SJCRH30 (cell line): ENCODE measurements around the gene PROCR. TPM values are rescaled to one million over a fixed set of nuclear protein-coding genes. Genes with fewer than 3 reads are reported as not detected.

Experiments used
- DNase-seq, 2 experiments: peaks; one replicate each; pipeline ENCODE4 v3.0.0-alpha.2; 2015 to 2020
- H3K27ac ChIP-seq: fragments of 250-450 bp; sonication (Bioruptor Pico); 2 replicates; pipeline ENCODE4 v1.5.1; 2020; ENCODE audit warnings: mild to moderate bottlenecking, moderate library complexity
- H3K27me3 ChIP-seq: fragments of 250-450 bp; sonication (Bioruptor Pico); 2 replicates; pipeline ENCODE4 v1.5.1; 2020; ENCODE audit warnings: mild to moderate bottlenecking, moderate library complexity
- H3K36me3 ChIP-seq: fragments of 250-450 bp; sonication (Bioruptor Pico); 2 replicates; pipeline ENCODE4 v1.5.1; 2020; ENCODE audit warnings: mild to moderate bottlenecking, moderate library complexity
- H3K4me1 ChIP-seq: fragments of 250-450 bp; sonication (Bioruptor Pico); 2 replicates; pipeline ENCODE4 v1.5.1; 2020; ENCODE audit warnings: mild to moderate bottlenecking, moderate library complexity
- H3K4me3 ChIP-seq: fragments of 250-450 bp; sonication (Bioruptor Pico); 2 replicates; pipeline ENCODE4 v1.5.1; 2020; ENCODE audit warnings: mild to moderate bottlenecking, moderate library complexity
- H3K9me3 ChIP-seq: fragments of 250-450 bp; sonication (Bioruptor Pico); replicated peaks from 2 replicates; pipeline ENCODE4 v1.5.1; 2020; ENCODE audit warnings: mild to moderate bottlenecking, moderate library complexity
- total RNA-seq: library from RNA; depleted of rRNA; stranded (reverse); fragments of >200 nt; shearing (Covaris generic); gene quantifications from 2 replicates; pipeline ENCODE4 v1.2.3, GENCODE V29; 2014; rRNA removed

PROCR gene
- 9.0 and 9.6 TPM in 2 replicates for total RNA-seq

- Histone ChIP-seq H3K4me3 (peak within 1 kb of the TSS; percentile 50), H3K4me1 (no peaks in the 10 kb centered on the region), H3K27ac (no peak within 1 kb of the TSS), H3K27me3 (no peaks in the 10 kb centered on the region), H3K9me3 (no peaks in the 10 kb centered on the region), H3K36me3 (no peaks in the 10 kb centered on the region)
- DNase-seq, result peak; percentile 82 to 88
Measured at GRCh38 chr20:35171753-35172433, at the start of gene PROCR. TSS of gene PROCR (plus strand) at chr20:35172072. CDS start at chr20:35172155, 83 bp downstream.

- Histone ChIP-seq H3K4me3 (no peak overlapping the region), H3K4me1 (no peaks in the 10 kb centered on the region), H3K9me3 (no peaks in the 10 kb centered on the region), H3K27me3 (no peaks in the 10 kb centered on the region), H3K36me3 (0 out of 2 replicates have a peak, but pooled peaks cover 2% of the 10 kb centered on the region), H3K27ac (no peak overlapping the region)
- DNase-seq, result no peak
Measured at GRCh38 chr20:35122756-35123405, 49.0 kb upstream of the PROCR start.

- Histone ChIP-seq H3K4me1 (no peaks in the 10 kb centered on the region), H3K27ac (no peak overlapping the region), H3K27me3 (no peaks in the 10 kb centered on the region), H3K4me3 (no peak overlapping the region), H3K9me3 (no peaks in the 10 kb centered on the region), H3K36me3 (0 out of 2 replicates have a peak, but pooled peaks cover 2% of the 10 kb centered on the region)
- no peak for DNase-seq
Measured at GRCh38 chr20:35125753-35126152, 46.1 kb upstream of the PROCR start.

GRCh38 chr20:35129647-35130069, 42.2 kb upstream of the PROCR start:
- Histone ChIP-seq H3K9me3 (no peaks in the 10 kb centered on the region), H3K27me3 (no peaks in the 10 kb centered on the region), H3K27ac (no peak overlapping the region), H3K36me3 (peaks cover 2% of the 10 kb centered on the region; the same call in 1 of the 2 replicates), H3K4me3 (no peak overlapping the region), H3K4me1 (no peaks in the 10 kb centered on the region)
- DNase-seq, result no peak

GRCh38 chr20:35131934-35132333, 39.9 kb upstream of the PROCR start:
- no peaks in the 10 kb centered on the region for H3K4me1 ChIP-seq
- peaks cover 2% of the 10 kb centered on the region; the same call in 1 of the 2 replicates for H3K36me3 ChIP-seq
- H3K27ac ChIP-seq, result no peak overlapping the region
- no peak overlapping the region for H3K4me3 ChIP-seq
- DNase-seq, result no peak
- no peaks in the 10 kb centered on the region for H3K9me3 ChIP-seq
- H3K27me3 ChIP-seq, result no peaks in the 10 kb centered on the region

- no peaks in the 10 kb centered on the region for H3K9me3 ChIP-seq
- no peaks in the 10 kb centered on the region for H3K4me1 ChIP-seq
- no peak overlapping the region for H3K4me3 ChIP-seq
- no peak overlapping the region for H3K27ac ChIP-seq
- no peak for DNase-seq
- peaks cover 2% of the 10 kb centered on the region; the same call in 1 of the 2 replicates for H3K36me3 ChIP-seq
- no peaks in the 10 kb centered on the region for H3K27me3 ChIP-seq
Measured at GRCh38 chr20:35133031-35133430, 38.8 kb upstream of the PROCR start.

GRCh38 chr20:35133735-35134134, 38.1 kb upstream of the PROCR start:
- Histone ChIP-seq H3K36me3 (peaks cover 2% of the 10 kb centered on the region; the same call in 1 of the 2 replicates), H3K27ac (no peak overlapping the region), H3K9me3 (no peaks in the 10 kb centered on the region), H3K4me3 (no peak overlapping the region), H3K27me3 (no peaks in the 10 kb centered on the region), H3K4me1 (no peaks in the 10 kb centered on the region)
- no peak for DNase-seq

GRCh38 chr20:35134472-35134871, 37.4 kb upstream of the PROCR start:
- H3K4me1 ChIP-seq, result no peaks in the 10 kb centered on the region
- H3K4me3 ChIP-seq, result no peak overlapping the region
- DNase-seq, result no peak
- no peak overlapping the region for H3K27ac ChIP-seq
- H3K36me3 ChIP-seq, result peaks cover 2% of the 10 kb centered on the region; the same call in 1 of the 2 replicates
- no peaks in the 10 kb centered on the region for H3K9me3 ChIP-seq
- no peaks in the 10 kb centered on the region for H3K27me3 ChIP-seq

- Histone ChIP-seq H3K27me3 (no peaks in the 10 kb centered on the region), H3K4me3 (no peak overlapping the region), H3K9me3 (no peaks in the 10 kb centered on the region), H3K36me3 (peaks cover 2% of the 10 kb centered on the region; the same call in 1 of the 2 replicates), H3K4me1 (no peaks in the 10 kb centered on the region), H3K27ac (no peak overlapping the region)
- DNase-seq, result no peak
Measured at GRCh38 chr20:35134880-35135279, 37.0 kb upstream of the PROCR start.

- Histone ChIP-seq H3K4me3 (no peak overlapping the region), H3K27ac (no peak overlapping the region), H3K36me3 (peaks cover 2% of the 10 kb centered on the region; the same call in 1 of the 2 replicates), H3K4me1 (no peaks in the 10 kb centered on the region), H3K27me3 (no peaks in the 10 kb centered on the region), H3K9me3 (no peaks in the 10 kb centered on the region)
- no peak for DNase-seq
Measured at GRCh38 chr20:35135867-35136586, 35.8 kb upstream of the PROCR start.

- DNase-seq, result no peak
- H3K9me3 ChIP-seq, result no peaks in the 10 kb centered on the region
- H3K36me3 ChIP-seq, result no peaks in the 10 kb centered on the region
Measured at GRCh38 chr20:35144694-35145093, 27.2 kb upstream of the PROCR start.

GRCh38 chr20:35145141-35145564, 26.7 kb upstream of the PROCR start:
- Histone ChIP-seq H3K4me1 (peaks cover 6% of the 10 kb centered on the region; the same call in 1 of the 2 replicates), H3K27me3 (no peaks in the 10 kb centered on the region), H3K9me3 (no peaks in the 10 kb centered on the region), H3K4me3 (no peak overlapping the region), H3K36me3 (no peaks in the 10 kb centered on the region), H3K27ac (no peak overlapping the region)
- DNase-seq, result peak; percentile 34 to 81

More at GRCh38 chr20:35144694-35145093, 27.2 kb upstream of the PROCR start:
- H3K4me1 ChIP-seq, result peaks cover 6% of the 10 kb centered on the region; the same call in 1 of the 2 replicates
- no peak overlapping the region for H3K27ac ChIP-seq
- H3K27me3 ChIP-seq, result no peaks in the 10 kb centered on the region
- no peak overlapping the region for H3K4me3 ChIP-seq

GRCh38 chr20:35146299-35146919, 25.5 kb upstream of the PROCR start:
- Histone ChIP-seq H3K36me3 (no peaks in the 10 kb centered on the region), H3K4me3 (peak overlapping the region; percentile 74), H3K27me3 (no peaks in the 10 kb centered on the region), H3K4me1 (peaks cover 6% of the 10 kb centered on the region; the same call in 1 of the 2 replicates), H3K9me3 (no peaks in the 10 kb centered on the region), H3K27ac (no peak overlapping the region)
- peak; percentile 47 to 62 for DNase-seq

GRCh38 chr20:35146920-35147574, 24.8 kb upstream of the PROCR start, which contains the start of gene EDEM2:
TSS of gene EDEM2 (minus strand) at chr20:35147336. CDS start at chr20:35147258, 78 bp downstream.
- Histone ChIP-seq H3K27me3 (no peaks in the 10 kb centered on the region), H3K4me1 (peaks cover 6% of the 10 kb centered on the region; the same call in 1 of the 2 replicates), H3K4me3 (peak within 1 kb of the TSS; percentile 74), H3K27ac (peak within 1 kb of the TSS; percentile 2; the same call in 1 of the 2 replicates), H3K9me3 (no peaks in the 10 kb centered on the region), H3K36me3 (no peaks in the 10 kb centered on the region)
- DNase-seq, result peak; percentile 98 to 99
